Measurements from ENCODE around the gene TP73.

DNA sequence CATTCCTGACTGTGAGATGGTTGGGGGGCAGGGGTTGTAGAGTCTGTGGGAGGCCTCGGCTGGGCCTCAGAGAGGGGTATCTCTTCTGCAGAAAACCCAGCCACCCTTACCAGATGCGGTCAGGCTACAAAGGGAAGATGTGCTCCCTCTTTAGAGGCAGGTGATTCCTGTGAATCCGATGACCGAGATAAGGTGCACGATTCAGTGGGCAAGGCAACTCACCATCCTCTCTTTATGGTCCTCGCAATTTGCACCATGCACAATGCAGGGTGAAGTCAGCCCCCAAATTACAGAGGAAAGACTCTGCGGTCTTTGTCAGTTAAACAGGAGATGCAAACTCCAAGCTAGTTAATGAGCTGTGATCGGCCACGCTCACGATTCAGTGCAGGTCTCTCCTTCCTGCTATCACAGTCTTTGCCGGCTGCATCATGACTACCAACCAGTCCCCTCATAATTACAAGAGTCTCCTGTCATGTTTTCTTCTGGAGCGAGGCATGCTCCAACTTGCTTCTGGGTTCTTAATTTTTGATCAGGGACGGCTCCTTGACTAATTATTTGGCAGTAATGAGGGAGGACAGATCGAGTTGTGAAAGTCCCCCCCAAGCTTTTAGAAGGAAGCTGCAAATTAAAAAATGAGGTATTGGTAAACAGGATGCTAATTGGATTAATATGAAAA, 12.5 kb downstream of the TP73 start:
- TF ChIP-seq ZNF274 (IDR thresholded peaks at IDR 0.05; ENCODE audit: low read depth, low read length) (no peak), SUZ12 (IDR thresholded peaks at IDR 0.05; ENCODE audit: extremely low read depth, insufficient read depth, insufficient read length) (no peak)
